ENCODE data around the gene STK24.

STK24 gene

GRCh38 chr13:98521461-98522247, 55.3 kb downstream of the STK24 start:
- 89% methylated on average over 19 to 20 of the region's 20 CpGs for WGBS, 2 experiments (ENCODE audit: insufficient coverage in 2 of 2)
- Histone ChIP-seq H3K27ac (ENCODE audit: low read depth, low read length, severe bottlenecking) (no peak overlapping the region), H3K36me3 (ENCODE audit: control insufficient read depth, insufficient read depth, low read length) (peaks cover 23% of the 10 kb centered on the region), H3K4me1 (ENCODE audit: control insufficient read depth, insufficient read depth, low read length, poor library complexity, severe bottlenecking) (peaks cover 23% of the 10 kb centered on the region), H3K9me3 (ENCODE audit: control insufficient read depth, low read length) (no peaks in the 10 kb centered on the region), H3K4me3 (ENCODE audit: extremely low read depth, insufficient read depth, low read length, poor library complexity, severe bottlenecking) (no peak overlapping the region)

DNA sequence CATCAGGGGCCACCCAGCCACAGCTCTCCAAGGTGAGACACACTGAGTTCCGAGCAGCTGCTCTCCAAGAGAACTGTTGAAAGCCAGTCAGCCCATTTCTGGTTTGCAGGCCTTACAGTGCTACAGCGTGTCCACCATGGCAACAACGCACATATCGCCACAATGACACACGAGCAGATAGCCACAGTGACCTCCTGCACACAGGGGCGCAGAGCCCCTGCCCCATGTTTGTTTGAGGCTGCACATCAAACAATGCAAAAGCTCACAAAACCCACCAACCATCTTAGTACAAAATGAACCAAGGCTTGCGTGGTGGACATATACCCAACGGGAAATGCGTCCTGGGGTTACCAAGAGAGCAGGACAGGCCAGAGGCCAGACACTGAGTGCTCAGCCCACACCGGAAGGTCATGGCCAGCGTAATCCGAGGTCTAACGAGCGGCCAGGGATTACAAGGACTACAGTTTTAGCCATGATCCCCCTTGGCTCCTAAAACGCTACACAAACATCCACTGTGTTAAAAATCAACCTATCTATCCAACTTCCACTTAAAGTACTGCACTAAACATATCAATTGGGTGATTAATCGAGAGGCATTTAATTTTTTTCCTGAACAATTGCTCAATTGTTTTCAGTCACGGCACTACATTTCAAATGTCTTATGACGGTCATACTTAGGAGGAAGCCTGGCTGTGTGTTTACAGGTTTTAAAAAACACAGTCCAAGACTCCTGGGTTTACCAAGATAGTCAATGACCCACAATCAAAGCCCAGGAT, 56.0 kb downstream of the STK24 start:
- 92 to 97% methylated on average over 12 to 18 of the region's 18 CpGs for WGBS, 2 experiments (ENCODE audit: insufficient coverage in 2 of 2)
- H3K27ac ChIP-seq (ENCODE audit: low read depth, low read length, severe bottlenecking) = no peak overlapping the region

GRCh38 chr13:98519976-98520375, 56.9 kb downstream of the STK24 start:
- peaks cover 23% of the 10 kb centered on the region for H3K4me1 ChIP-seq (ENCODE audit: control insufficient read depth, insufficient read depth, low read length, poor library complexity, severe bottlenecking)
- no peak overlapping the region for H3K4me3 ChIP-seq (ENCODE audit: extremely low read depth, insufficient read depth, low read length, poor library complexity, severe bottlenecking)
- H3K27ac ChIP-seq (ENCODE audit: low read depth, low read length, severe bottlenecking) = no peak overlapping the region
- WGBS, 2 experiments (ENCODE audit: insufficient coverage in 2 of 2) = 70 to 80% methylated on average over 2 to 4 of the region's 4 CpGs
- no peaks in the 10 kb centered on the region for H3K9me3 ChIP-seq (ENCODE audit: control insufficient read depth, low read length)
- peaks cover 32% of the 10 kb centered on the region for H3K36me3 ChIP-seq (ENCODE audit: control insufficient read depth, insufficient read depth, low read length)

More for the DNA sequence above, 56.0 kb downstream of the STK24 start:
- no peaks in the 10 kb centered on the region for H3K9me3 ChIP-seq (ENCODE audit: control insufficient read depth, low read length)
- no peak overlapping the region for H3K4me3 ChIP-seq (ENCODE audit: extremely low read depth, insufficient read depth, low read length, poor library complexity, severe bottlenecking)
- peaks cover 30% of the 10 kb centered on the region for H3K36me3 ChIP-seq (ENCODE audit: control insufficient read depth, insufficient read depth, low read length)
- peaks cover 23% of the 10 kb centered on the region for H3K4me1 ChIP-seq (ENCODE audit: control insufficient read depth, insufficient read depth, low read length, poor library complexity, severe bottlenecking)

- Histone ChIP-seq H3K36me3 (ENCODE audit: control insufficient read depth, insufficient read depth, low read length) (peaks cover 48% of the 10 kb centered on the region), H3K27ac (ENCODE audit: low read depth, low read length, severe bottlenecking) (no peak overlapping the region)
- 98 to 100% methylated on average over 4 of the region's 6 CpGs for WGBS, 2 experiments (ENCODE audit: insufficient coverage in 2 of 2)
These were observed 59.2 kb downstream of the STK24 start for GRCh38 chr13:98517576-98518310.

GRCh38 chr13:98515818-98516465, 61.0 kb downstream of the STK24 start:
- 95 to 97% methylated on average over 3 of the region's 4 CpGs for WGBS, 2 experiments (ENCODE audit: insufficient coverage in 2 of 2)
- no peaks in the 10 kb centered on the region for H3K9me3 ChIP-seq (ENCODE audit: control insufficient read depth, low read length)
- H3K36me3 ChIP-seq (ENCODE audit: control insufficient read depth, insufficient read depth, low read length) = peaks cover 50% of the 10 kb centered on the region
- no peak overlapping the region for H3K4me3 ChIP-seq (ENCODE audit: extremely low read depth, insufficient read depth, low read length, poor library complexity, severe bottlenecking)
- H3K27ac ChIP-seq (ENCODE audit: low read depth, low read length, severe bottlenecking) = no peak overlapping the region
- peaks cover 4% of the 10 kb centered on the region for H3K4me1 ChIP-seq (ENCODE audit: control insufficient read depth, insufficient read depth, low read length, poor library complexity, severe bottlenecking)

More at GRCh38 chr13:98517576-98518310, 59.2 kb downstream of the STK24 start:
- peaks cover 18% of the 10 kb centered on the region for H3K4me1 ChIP-seq (ENCODE audit: control insufficient read depth, insufficient read depth, low read length, poor library complexity, severe bottlenecking)
- H3K4me3 ChIP-seq (ENCODE audit: extremely low read depth, insufficient read depth, low read length, poor library complexity, severe bottlenecking) = no peak overlapping the region
- H3K9me3 ChIP-seq (ENCODE audit: control insufficient read depth, low read length) = no peaks in the 10 kb centered on the region

DNA sequence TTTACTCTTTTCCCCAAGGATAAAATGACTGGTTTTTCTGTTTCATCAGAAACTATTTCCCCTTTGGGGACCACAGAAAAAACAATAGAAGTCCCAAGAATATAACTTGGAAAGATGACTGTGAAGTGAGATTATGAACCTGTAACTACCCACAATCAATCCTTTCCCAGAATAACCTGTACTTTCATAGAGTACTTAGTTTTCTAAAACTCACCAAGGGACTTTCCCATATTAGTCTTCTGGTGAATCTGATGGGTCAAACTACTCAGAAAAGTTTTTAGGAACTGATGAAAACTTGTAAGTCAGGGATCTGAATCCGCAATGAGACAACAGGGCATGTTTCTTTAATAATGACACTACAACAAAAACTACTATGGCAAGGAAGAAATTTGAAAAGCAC, 62.6 kb downstream of the STK24 start:
- Histone ChIP-seq H3K4me3 (ENCODE audit: extremely low read depth, insufficient read depth, low read length, poor library complexity, severe bottlenecking) (no peak overlapping the region), H3K9me3 (ENCODE audit: control insufficient read depth, low read length) (no peaks in the 10 kb centered on the region), H3K27ac (ENCODE audit: low read depth, low read length, severe bottlenecking) (no peak overlapping the region), H3K36me3 (ENCODE audit: control insufficient read depth, insufficient read depth, low read length) (peaks cover 50% of the 10 kb centered on the region), H3K4me1 (ENCODE audit: control insufficient read depth, insufficient read depth, low read length, poor library complexity, severe bottlenecking) (peaks cover 8% of the 10 kb centered on the region)
- WGBS, 2 experiments (ENCODE audit: insufficient coverage in 2 of 2) = no CpG with 5 or more reads among the region's 1 CpG

GRCh38 chr13:98513837-98514236, 63.1 kb downstream of the STK24 start:
- Histone ChIP-seq H3K27ac (ENCODE audit: low read depth, low read length, severe bottlenecking) (no peak overlapping the region), H3K36me3 (ENCODE audit: control insufficient read depth, insufficient read depth, low read length) (peaks cover 50% of the 10 kb centered on the region), H3K4me1 (ENCODE audit: control insufficient read depth, insufficient read depth, low read length, poor library complexity, severe bottlenecking) (peaks cover 8% of the 10 kb centered on the region), H3K4me3 (ENCODE audit: extremely low read depth, insufficient read depth, low read length, poor library complexity, severe bottlenecking) (no peak overlapping the region), H3K9me3 (ENCODE audit: control insufficient read depth, low read length) (no peaks in the 10 kb centered on the region)
- 92 to 100% methylated on average over 2 of the region's 2 CpGs for WGBS, 2 experiments (ENCODE audit: insufficient coverage in 2 of 2)

DNA sequence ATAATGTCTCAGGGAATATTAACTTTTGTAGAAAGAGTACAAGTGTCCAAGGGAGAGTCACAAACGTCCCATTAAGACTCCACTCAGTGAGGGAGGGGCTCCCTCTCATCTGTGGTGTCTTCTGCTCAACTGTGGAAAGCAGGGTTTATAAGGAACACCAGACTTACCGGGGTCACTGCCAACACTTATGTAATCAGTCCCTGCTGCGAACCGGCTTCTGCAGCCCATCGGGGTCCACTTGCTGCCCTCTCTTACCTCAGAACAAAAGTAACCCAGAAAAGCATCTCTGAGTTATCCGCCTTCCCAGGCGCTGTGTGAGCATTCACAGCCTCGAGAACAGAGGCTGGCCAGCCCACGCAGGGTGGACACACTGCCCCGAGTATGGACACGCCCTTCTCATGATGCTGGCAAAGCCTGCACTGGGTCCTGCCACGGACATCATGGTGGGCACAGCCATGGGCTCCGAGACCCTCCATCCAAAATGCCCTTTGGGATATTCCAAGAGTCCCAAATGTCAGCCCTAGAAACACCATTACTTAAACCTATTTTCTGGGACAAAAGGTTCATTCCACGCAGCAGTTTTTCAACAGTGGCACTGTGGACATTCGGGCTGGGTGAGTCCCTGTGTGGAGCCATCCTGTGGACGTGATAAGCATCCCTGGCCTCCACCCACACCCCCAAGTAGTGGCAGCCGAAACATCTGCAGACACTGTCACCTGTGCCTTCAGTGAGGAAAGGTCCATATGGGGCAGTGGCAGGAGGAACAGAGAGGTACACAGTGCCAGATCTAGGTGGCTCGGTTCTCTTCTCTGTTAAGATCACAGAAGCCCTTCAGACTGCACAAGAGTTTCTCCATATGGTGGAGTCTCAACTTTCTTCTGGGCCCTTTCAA, 63.9 kb downstream of the STK24 start:
- Histone ChIP-seq H3K9me3 (ENCODE audit: control insufficient read depth, low read length) (no peaks in the 10 kb centered on the region), H3K4me1 (ENCODE audit: control insufficient read depth, insufficient read depth, low read length, poor library complexity, severe bottlenecking) (peaks cover 15% of the 10 kb centered on the region), H3K4me3 (ENCODE audit: extremely low read depth, insufficient read depth, low read length, poor library complexity, severe bottlenecking) (no peak overlapping the region), H3K36me3 (ENCODE audit: control insufficient read depth, insufficient read depth, low read length) (peaks cover 44% of the 10 kb centered on the region), H3K27ac (ENCODE audit: low read depth, low read length, severe bottlenecking) (no peak overlapping the region)
- 96 to 98% methylated on average over 15 to 17 of the region's 18 CpGs for WGBS, 2 experiments (ENCODE audit: insufficient coverage in 2 of 2)

GRCh38 chr13:98511435-98511834, 65.5 kb downstream of the STK24 start:
- peaks cover 29% of the 10 kb centered on the region for H3K36me3 ChIP-seq (ENCODE audit: control insufficient read depth, insufficient read depth, low read length)
- WGBS, 2 experiments (ENCODE audit: insufficient coverage in 2 of 2) = 100% methylated on average over 4 to 5 of the region's 7 CpGs
- no peaks in the 10 kb centered on the region for H3K9me3 ChIP-seq (ENCODE audit: control insufficient read depth, low read length)
- no peak overlapping the region for H3K27ac ChIP-seq (ENCODE audit: low read depth, low read length, severe bottlenecking)
- H3K4me1 ChIP-seq (ENCODE audit: control insufficient read depth, insufficient read depth, low read length, poor library complexity, severe bottlenecking) = peaks cover 30% of the 10 kb centered on the region
- no peak overlapping the region for H3K4me3 ChIP-seq (ENCODE audit: extremely low read depth, insufficient read depth, low read length, poor library complexity, severe bottlenecking)
